ENCODE results near the gene TKTL1. TPM values are rescaled to one million over a fixed set of nuclear protein-coding genes. Genes with fewer than 3 reads are reported as not detected.
A peak's percentile ranks its signal among the peaks of the same experiment; 100 is the strongest.

TKTL1 gene
- total and polyA plus RNA-seq, 2 of the 4 experiments (the other 2 are of a cell fraction): not detected

DNA sequence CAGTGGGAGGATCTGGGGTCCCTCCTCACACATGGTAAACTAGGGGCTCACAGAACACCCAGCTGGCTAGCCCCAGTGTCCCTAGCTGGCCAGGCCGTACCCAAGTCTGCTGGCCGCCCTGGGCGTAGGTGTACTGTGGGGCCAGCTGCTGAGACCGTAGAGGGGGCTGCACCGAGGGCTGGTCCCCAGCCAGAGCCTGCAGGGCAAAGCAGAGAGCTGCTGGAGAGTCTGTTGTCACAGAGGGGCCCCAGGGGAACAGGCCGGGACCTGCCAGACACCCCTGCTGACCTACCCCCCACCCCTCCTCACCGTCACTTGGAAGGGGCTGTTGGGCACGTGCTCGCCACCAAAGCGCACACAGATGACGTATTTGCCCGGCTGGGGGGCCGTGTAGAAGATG lies 58.9 kb downstream of the TKTL1 start:
- Histone ChIP-seq H3K9ac (ENCODE audit: low read depth, low read length) (no peak overlapping the region), H3K27me3 (ENCODE audit: control insufficient read depth, insufficient read depth, low read length) (no peaks in the 10 kb centered on the region), H3K56ac (ENCODE audit: extremely low read depth, insufficient read depth, low read length) (no peak overlapping the region), H3K4ac (ENCODE audit: low read depth, low read length) (no peak overlapping the region), H3K14ac (replicated peaks; ENCODE audit: low read depth, low read length) (no peak overlapping the region), H4K5ac (ENCODE audit: low read depth, low read length) (no peak overlapping the region), H2AFZ (replicated peaks; ENCODE audit: low read length, poor library complexity) (peak overlapping the region; percentile 56), H2AK5ac (ENCODE audit: low read depth, low read length) (no peak overlapping the region), H3K9me3 (ENCODE audit: control insufficient read depth, insufficient read depth, low read length) (no peaks in the 10 kb centered on the region), H3K27ac (ENCODE audit: insufficient read depth, low read length) (no peak overlapping the region), H3K9me1 (ENCODE audit: insufficient read depth, low read length) (no peaks in the 10 kb centered on the region), H3K4me1 (ENCODE audit: control insufficient read depth, insufficient read depth, low read length) (no peaks in the 10 kb centered on the region), H2BK15ac (ENCODE audit: low read depth, low read length) (no peak overlapping the region), H3K79me1 (ENCODE audit: low read depth in 1 of 2, low read length in 2 of 2) (peaks cover 10 to 47% of the 10 kb centered on the region in 2 experiments; a peak in 3 of 4 replicates), H2BK120ac (ENCODE audit: low read depth, low read length) (no peak overlapping the region), H3K23ac (ENCODE audit: low read depth, low read length) (no peak overlapping the region), H2BK20ac (ENCODE audit: low read depth, low read length) (no peak overlapping the region), H3K4me3 (ENCODE audit: insufficient read depth, low read depth, low read length) (no peak overlapping the region), H3K18ac (ENCODE audit: low read depth, low read length) (no peak overlapping the region), H2AK9ac (replicated peaks; ENCODE audit: low read depth, low read length, poor library complexity) (no peak overlapping the region), H4K8ac (ENCODE audit: low read depth in 2 of 2, low read length in 2 of 2) (no peak overlapping the region), H3K36me3 (ENCODE audit: control insufficient read depth, insufficient read depth, low read length) (peaks cover 98% of the 10 kb centered on the region), H2BK5ac (ENCODE audit: low read depth, low read length, poor library complexity, severe bottlenecking) (no peak overlapping the region), H3K4me2 (ENCODE audit: low read depth, low read length) (no peak overlapping the region), H4K91ac (ENCODE audit: insufficient read depth, low read depth, low read length) (no peak overlapping the region), H4K20me1 (ENCODE audit: insufficient read depth, low read length) (peaks cover 100% of the 10 kb centered on the region)
- POLR2A ChIA-PET (ENCODE audit: unreplicated experiment): no interaction called here
- dilution Hi-C loops (cut with HindIII; ENCODE audit: low sequenced_read_pairs, unreplicated experiment) (no loop called here), in situ Hi-C loops (cut with MboI; ENCODE audit: low sequenced_read_pairs) (no loop called here), intact Hi-C loops (cut with micrococcal nuclease) (no loop called here)
- ATAC-seq (ENCODE audit: low read depth) (no peak; the same call in 1 of the 2 replicates), DNase-seq (no peak)
- 90% methylated on average over 7 of the region's 13 CpGs; no CpG with 5 or more reads in 1 of the 2 experiments for WGBS, 2 experiments (ENCODE audit: extremely low coverage in 2 of 2, insufficient read length in 1 of 2)
- BruUV-seq (replicated peaks): no TSS peak
- TF ChIP-seq SMC3 (IDR thresholded peaks at IDR 0.05; ENCODE audit: low read depth, low read length) (no peak), FOS (IDR thresholded peaks at IDR 0.05; ENCODE audit: low read depth, low read length) (no peak), RAD21 (IDR thresholded peaks at IDR 0.05; ENCODE audit: low read length) (no peak), RFX5 (IDR thresholded peaks at IDR 0.05; ENCODE audit: low read depth, low read length) (no peak), NFE2L2 (IDR thresholded peaks at IDR 0.05; ENCODE audit: low read depth, low read length) (no peak), BHLHE40 (IDR thresholded peaks at IDR 0.05; ENCODE audit: low read depth, low read length) (no peak)
- TF ChIP-seq, protein P1, sequence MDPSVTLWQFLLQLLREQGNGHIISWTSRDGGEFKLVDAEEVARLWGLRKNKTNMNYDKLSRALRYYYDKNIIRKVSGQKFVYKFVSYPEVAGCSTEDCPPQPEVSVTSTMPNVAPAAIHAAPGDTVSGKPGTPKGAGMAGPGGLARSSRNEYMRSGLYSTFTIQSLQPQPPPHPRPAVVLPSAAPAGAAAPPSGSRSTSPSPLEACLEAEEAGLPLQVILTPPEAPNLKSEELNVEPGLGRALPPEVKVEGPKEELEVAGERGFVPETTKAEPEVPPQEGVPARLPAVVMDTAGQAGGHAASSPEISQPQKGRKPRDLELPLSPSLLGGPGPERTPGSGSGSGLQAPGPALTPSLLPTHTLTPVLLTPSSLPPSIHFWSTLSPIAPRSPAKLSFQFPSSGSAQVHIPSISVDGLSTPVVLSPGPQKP (IDR thresholded peaks at IDR 0.05; ENCODE audit: borderline replicate concordance, low read depth, low read length): no peak
- TF ChIP-seq, protein P2, sequence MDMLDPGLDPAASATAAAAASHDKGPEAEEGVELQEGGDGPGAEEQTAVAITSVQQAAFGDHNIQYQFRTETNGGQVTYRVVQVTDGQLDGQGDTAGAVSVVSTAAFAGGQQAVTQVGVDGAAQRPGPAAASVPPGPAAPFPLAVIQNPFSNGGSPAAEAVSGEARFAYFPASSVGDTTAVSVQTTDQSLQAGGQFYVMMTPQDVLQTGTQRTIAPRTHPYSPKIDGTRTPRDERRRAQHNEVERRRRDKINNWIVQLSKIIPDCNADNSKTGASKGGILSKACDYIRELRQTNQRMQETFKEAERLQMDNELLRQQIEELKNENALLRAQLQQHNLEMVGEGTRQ (IDR thresholded peaks at IDR 0.05; ENCODE audit: low read depth, low read length): no peak
- CTCF ChIA-PET: no interaction called here
